PC-3 (cell line): ENCODE data around the gene SNRNP25. TPM values are rescaled to one million over a fixed set of nuclear protein-coding genes. Genes with fewer than 3 reads are reported as not detected.

ENCODE experiments used
- ATAC-seq: fragments of 200-7000 bp; cut with Tn5 transposase; 2 replicates; pipeline ENCODE4 v1.9.1; 2020; ENCODE audit warnings: mild to moderate bottlenecking, moderate library complexity
- BruUV-seq: library from RNA; stranded (reverse); fragments of 400-500 nt; replicated peaks from 2 replicates; lab custom pipeline; 2021; lab: Mats Ljungman, UMichigan
- CTCF ChIA-PET: fragments of 300-600 bp; sonication (Branson Sonifier 250); formaldehyde crosslinking; loops from one replicate; lab custom pipeline; 2022; ENCODE audit warnings: antibody characterized with exemption; lab: Charles Lee
- POLR2A ChIA-PET: fragments of 300-600 bp; sonication (Branson Sonifier 250); formaldehyde crosslinking; loops from one replicate; lab custom pipeline; 2022; ENCODE audit warnings: antibody characterized with exemption; ENCODE audit not compliant: unreplicated experiment; lab: Charles Lee
- DNase-seq: peaks from one replicate; pipeline ENCODE4 v3.0.0-alpha.2; 2015
- H2AFZ ChIP-seq: fragments of 300-600 bp; sonication (generic); 2 replicates; pipeline ENCODE4 v1.6.0; 2016; ENCODE audit warnings: antibody characterized with exemption, low read length
- H3F3A ChIP-seq: fragments of 300-600 bp; sonication (generic); one replicate; pipeline ENCODE4 v1.6.0; 2017; ENCODE audit warnings: antibody characterized with exemption, low read length, control low read depth, mild to moderate bottlenecking; ENCODE audit not compliant: unreplicated experiment
- H3K27ac ChIP-seq: fragments of 300-600 bp; sonication (generic); 2 replicates; pipeline ENCODE4 v1.5.1; 2016; ENCODE audit warnings: mild to moderate bottlenecking, low read length
- H3K27me3 ChIP-seq: fragments of 300-600 bp; sonication (generic); 2 replicates; pipeline ENCODE4 v1.6.1; 2016; ENCODE audit warnings: low read length, mixed read lengths
- H3K36me3 ChIP-seq: fragments of 300-600 bp; sonication (generic); 2 replicates; pipeline ENCODE4 v1.6.1; 2016; ENCODE audit warnings: low read depth, mixed run types, low read length, mixed read lengths
- H3K4me1 ChIP-seq: fragments of 300-600 bp; sonication (generic); 2 replicates; pipeline ENCODE4 v1.5.1; 2016; ENCODE audit warnings: low read length; ENCODE audit not compliant: insufficient read depth
- H3K4me2 ChIP-seq: fragments of 300-600 bp; sonication (generic); 2 replicates; pipeline ENCODE4 v1.6.0; 2016; ENCODE audit warnings: low read length
- H3K4me3 ChIP-seq: fragments of 300-600 bp; sonication (generic); 2 replicates; pipeline ENCODE4 v1.5.1; 2016; ENCODE audit warnings: mild to moderate bottlenecking, low read length, mixed read lengths
- H3K79me2 ChIP-seq: fragments of 300-600 bp; sonication (generic); 2 replicates; pipeline ENCODE4 v1.6.1; 2017; ENCODE audit warnings: low read length, mixed read lengths
- H3K9ac ChIP-seq: fragments of 300-600 bp; sonication (generic); 2 replicates; pipeline ENCODE4 v1.6.0; 2016; ENCODE audit warnings: mild to moderate bottlenecking, low read length
- H3K9me2 ChIP-seq: fragments of 300-600 bp; sonication (generic); replicated peaks from 2 replicates; pipeline ENCODE4 v1.6.1; 2016; ENCODE audit warnings: mixed run types, low read length, mixed read lengths
- H3K9me3 ChIP-seq: fragments of 300-600 bp; sonication (generic); 2 replicates; pipeline ENCODE4 v1.6.1; 2016; ENCODE audit warnings: low read length, mixed read lengths
- H4K20me1 ChIP-seq: fragments of 300-600 bp; sonication (generic); 2 replicates; pipeline ENCODE4 v1.6.1; 2016; ENCODE audit warnings: low read length, mixed read lengths
- CTCF ChIP-seq: fragments of 300-600 bp; sonication (generic); conservative IDR thresholded peaks from 2 replicates; pipeline ENCODE4 v1.5.1; 2017; ENCODE audit warnings: antibody characterized with exemption, low read depth, mild to moderate bottlenecking, low read length
- EZH2 ChIP-seq: fragments of 300-600 bp; sonication (generic); IDR thresholded peaks from one replicate; pipeline ENCODE4 v1.6.1; 2017; ENCODE audit warnings: antibody characterized with exemption, mild to moderate bottlenecking, low read length; ENCODE audit not compliant: unreplicated experiment
- EZH2phosphoT487 ChIP-seq: fragments of 300-600 bp; sonication (generic); IDR thresholded peaks from 2 replicates; pipeline ENCODE4 v1.6.1; 2018; ENCODE audit warnings: mild to moderate bottlenecking, antibody characterized with exemption, low read length, borderline replicate concordance
- intact Hi-C: fragments of 100-400 bp; cut with micrococcal nuclease; formaldehyde crosslinking; loops from 2 replicates; pipeline ENCODE4 v1.9.0; 2023
- total RNA-seq: library from RNA; depleted of rRNA; stranded (reverse); fragments of >200 nt; gene quantifications from 2 replicates; pipeline ENCODE4 v1.2.3, GENCODE V29; 2014

SNRNP25 gene
- total RNA-seq, 1 experiment from 2014 or later: 45.8 TPM

- H3K36me3 ChIP-seq: no peaks in the 10 kb centered on the region
- H3K4me3 ChIP-seq: no peak overlapping the region
- H3K9ac ChIP-seq: no peak overlapping the region
- TF ChIP-seq CTCF (no peak), EZH2 (no peak), EZH2phosphoT487 (no peak)
- H3K79me2 ChIP-seq: peaks cover 22% of the 10 kb centered on the region
- peaks cover 26% of the 10 kb centered on the region for H3K4me1 ChIP-seq
- no peaks in the 10 kb centered on the region for H3K9me3 ChIP-seq
- no peaks in the 10 kb centered on the region for H3K27me3 ChIP-seq
- no peak overlapping the region for H3K27ac ChIP-seq
- ATAC-seq (no peak), DNase-seq (no peak)
- ChIA-PET POLR2A (no interaction called here), CTCF (no interaction called here)
- no TSS peak for BruUV-seq
- no peaks in the 10 kb centered on the region for H3K9me2 ChIP-seq
- intact Hi-C loops: no loop called here
- H4K20me1 ChIP-seq: no peaks in the 10 kb centered on the region
- no peaks in the 10 kb centered on the region for H3F3A ChIP-seq
- no peak overlapping the region for H2AFZ ChIP-seq
- H3K4me2 ChIP-seq: no peak overlapping the region
These were observed 14.5 kb downstream of the SNRNP25 start for GRCh38 chr16:67884-68789.

- no peaks in the 10 kb centered on the region for H3K9me2 ChIP-seq
- intact Hi-C loops: no loop called here
- no peak overlapping the region for H2AFZ ChIP-seq
- CTCF ChIA-PET: no interaction called here
- no peaks in the 10 kb centered on the region for H4K20me1 ChIP-seq
- no peaks in the 10 kb centered on the region for H3K27me3 ChIP-seq
- peaks cover 26% of the 10 kb centered on the region for H3K4me1 ChIP-seq
- no peak overlapping the region for H3K4me2 ChIP-seq
- POLR2A ChIA-PET: no interaction called here
- no peaks in the 10 kb centered on the region for H3K9me3 ChIP-seq
- ATAC-seq (no peak), DNase-seq (no peak)
- H3K79me2 ChIP-seq: peaks cover 22% of the 10 kb centered on the region
- no TSS peak for BruUV-seq
- H3K27ac ChIP-seq: no peak overlapping the region
- H3K36me3 ChIP-seq: no peaks in the 10 kb centered on the region
- no peak overlapping the region for H3K4me3 ChIP-seq
- H3F3A ChIP-seq: no peaks in the 10 kb centered on the region
- TF ChIP-seq CTCF: no peak
- TF ChIP-seq EZH2phosphoT487: no peak
- TF ChIP-seq EZH2: no peak
- H3K9ac ChIP-seq: no peak overlapping the region
These were observed 15.6 kb downstream of the SNRNP25 start for GRCh38 chr16:69181-69580.

GRCh38 chr16:71210-71539 is 17.5 kb downstream of the SNRNP25 start:
- DNase-seq: no peak
- ChIA-PET POLR2A (no interaction called here), CTCF (no interaction called here)
- Histone ChIP-seq H2AFZ (peak overlapping the region; percentile 55; the same call in 1 of the 2 replicates), H3F3A (no peaks in the 10 kb centered on the region), H3K79me2 (peaks cover 22% of the 10 kb centered on the region), H3K9me2 (no peaks in the 10 kb centered on the region), H3K27me3 (no peaks in the 10 kb centered on the region), H3K4me3 (peak overlapping the region; percentile 73), H4K20me1 (no peaks in the 10 kb centered on the region), H3K9me3 (no peaks in the 10 kb centered on the region), H3K9ac (peak overlapping the region; percentile 65), H3K27ac (peak overlapping the region; percentile 62), H3K36me3 (no peaks in the 10 kb centered on the region), H3K4me1 (peaks cover 26% of the 10 kb centered on the region), H3K4me2 (peak overlapping the region; percentile 97)
- no TSS peak for BruUV-seq
- intact Hi-C loops: no loop called here
- TF ChIP-seq EZH2phosphoT487 (no peak), EZH2 (no peak), CTCF (no peak)
- no peak for ATAC-seq
